HG02642 (cell line): ENCODE data around the gene MYO5A.
"Not testable (repeated sequence)": the region's sequence is repeated elsewhere in the genome, so short reads cannot be mapped to it uniquely, and the experiment has no call there.

Source experiments
- ATAC-seq: cut with Tn5 transposase; IDR thresholded peaks from one replicate; pipeline ENCODE4 v1.9.1; 2021; ENCODE audit warnings: mild to moderate bottlenecking; ENCODE audit not compliant: unreplicated experiment, poor library complexity

The MYO5A gene

DNA sequence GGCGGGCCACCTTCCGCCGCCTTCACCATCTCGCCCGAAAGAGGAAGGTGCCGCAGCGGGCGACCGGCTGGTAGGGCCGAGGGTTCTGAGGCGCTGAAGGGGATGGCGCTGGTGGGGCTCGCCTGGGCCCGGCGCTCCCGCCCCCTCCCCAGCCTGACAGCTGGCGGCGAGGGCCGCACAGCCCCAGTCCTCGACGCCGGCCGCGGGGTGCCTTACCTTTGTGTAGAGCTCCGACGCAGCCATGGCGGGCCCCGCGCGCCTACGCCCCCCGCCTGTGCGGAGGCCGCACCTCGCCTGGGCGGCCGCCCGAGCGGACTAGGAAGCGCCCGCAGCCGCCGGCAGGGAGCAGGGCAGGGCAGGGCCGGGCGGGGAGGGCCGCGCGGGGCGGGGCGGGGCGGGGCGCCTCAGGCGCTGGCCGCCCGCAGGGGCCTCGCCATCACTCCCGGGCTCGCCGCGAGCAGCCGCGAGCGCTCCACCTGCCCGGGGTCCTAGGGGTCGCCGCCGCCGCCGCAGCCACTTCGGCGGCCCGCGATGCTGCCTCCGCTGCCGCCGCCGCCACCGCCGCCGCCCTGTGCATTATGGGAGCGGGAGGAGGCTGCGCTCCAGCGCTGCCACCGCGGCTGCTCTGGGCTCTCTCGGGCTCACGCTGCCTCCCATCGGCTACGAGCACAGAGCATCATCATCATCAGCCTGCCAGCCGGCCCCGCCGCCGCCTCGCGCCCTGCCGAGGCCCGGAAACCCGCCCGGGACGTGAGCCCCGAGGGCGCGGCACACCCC lies at the start of gene MYO5A:
TSS of gene MYO5A (minus strand) at position 317 of the 777 bp plus-strand sequence. CDS start at position 243, 74 bp downstream.
- ATAC-seq, result peak; percentile 84

DNA sequence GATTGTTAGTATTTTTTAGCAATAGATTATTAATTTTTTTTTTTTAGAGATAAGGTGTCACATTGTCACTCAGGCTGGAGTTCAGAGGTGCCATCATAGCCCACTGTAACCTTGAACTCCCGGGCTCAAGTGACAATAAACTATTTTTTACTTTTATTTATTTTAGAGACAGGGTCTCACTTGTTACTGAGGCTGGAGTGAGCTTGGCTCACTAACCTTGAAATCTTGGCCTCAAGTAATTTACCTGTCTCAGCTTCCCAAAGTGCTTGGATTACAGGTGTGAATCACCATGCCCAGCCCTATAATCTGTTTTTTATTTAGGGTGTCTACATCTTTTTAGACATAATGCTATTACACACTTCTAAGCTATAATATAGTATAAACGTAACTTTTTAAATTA lies 48.0 kb upstream of the MYO5A start:
- no peak for ATAC-seq

DNA sequence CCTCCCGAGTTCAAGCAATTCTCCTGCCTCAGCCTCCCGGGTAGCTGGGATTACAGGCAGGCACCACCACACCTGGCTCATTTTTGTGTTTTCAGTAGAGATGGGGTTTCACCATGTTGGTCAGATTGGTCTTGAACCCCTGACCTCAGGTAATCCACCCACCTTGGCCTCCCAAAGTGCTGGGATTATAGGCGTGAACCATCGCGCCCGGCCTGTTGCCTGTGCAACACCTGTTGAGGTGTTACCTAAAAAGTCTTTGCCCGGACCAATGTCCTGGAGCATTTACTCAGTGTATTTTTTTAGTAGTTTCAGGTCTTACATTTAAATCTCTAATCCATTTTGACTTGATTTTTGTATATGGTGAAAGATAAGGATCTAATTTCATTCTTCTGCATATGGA lies 46.9 kb upstream of the MYO5A start:
- not testable (repeated sequence) for ATAC-seq

DNA sequence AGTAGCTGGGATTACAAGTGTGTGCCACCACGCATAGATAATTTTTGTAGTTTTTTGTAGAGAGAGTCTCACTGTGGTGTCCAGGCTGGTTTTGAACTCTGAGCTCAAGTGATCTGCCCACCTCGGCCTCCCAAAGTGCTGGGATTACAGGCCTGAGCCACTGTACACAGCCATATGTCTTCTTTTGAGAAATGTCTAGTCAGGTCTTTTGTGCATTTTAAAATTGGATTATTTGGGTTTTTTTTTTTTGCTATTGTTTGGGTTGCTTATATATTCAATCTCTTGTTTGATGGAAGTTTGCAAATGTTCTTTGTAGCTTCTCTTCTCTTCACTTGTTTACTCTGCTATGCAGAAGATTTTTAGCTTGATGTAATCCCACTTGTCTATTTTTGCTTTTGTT lies 46.4 kb upstream of the MYO5A start:
- ATAC-seq, result no peak

DNA sequence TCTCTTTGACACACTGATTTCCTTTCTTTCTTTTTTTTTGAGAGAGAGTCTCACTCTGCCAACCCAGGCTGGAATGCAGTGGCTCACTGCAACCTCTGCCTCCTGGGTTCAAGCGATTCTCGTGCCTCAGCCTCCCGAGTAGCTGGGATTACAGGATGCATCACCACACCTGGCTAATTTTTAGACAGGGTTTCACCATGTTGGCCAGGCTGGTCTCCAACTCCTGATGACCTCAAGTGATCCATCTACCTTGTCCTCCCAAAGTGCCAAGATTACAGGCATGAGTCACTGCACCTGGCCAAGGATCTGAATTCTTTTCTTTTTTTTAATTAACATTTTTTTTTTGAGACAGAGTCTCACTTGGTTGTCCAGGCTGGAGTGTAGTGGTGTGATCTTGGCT lies 45.9 kb upstream of the MYO5A start:
- not testable (repeated sequence) for ATAC-seq

DNA sequence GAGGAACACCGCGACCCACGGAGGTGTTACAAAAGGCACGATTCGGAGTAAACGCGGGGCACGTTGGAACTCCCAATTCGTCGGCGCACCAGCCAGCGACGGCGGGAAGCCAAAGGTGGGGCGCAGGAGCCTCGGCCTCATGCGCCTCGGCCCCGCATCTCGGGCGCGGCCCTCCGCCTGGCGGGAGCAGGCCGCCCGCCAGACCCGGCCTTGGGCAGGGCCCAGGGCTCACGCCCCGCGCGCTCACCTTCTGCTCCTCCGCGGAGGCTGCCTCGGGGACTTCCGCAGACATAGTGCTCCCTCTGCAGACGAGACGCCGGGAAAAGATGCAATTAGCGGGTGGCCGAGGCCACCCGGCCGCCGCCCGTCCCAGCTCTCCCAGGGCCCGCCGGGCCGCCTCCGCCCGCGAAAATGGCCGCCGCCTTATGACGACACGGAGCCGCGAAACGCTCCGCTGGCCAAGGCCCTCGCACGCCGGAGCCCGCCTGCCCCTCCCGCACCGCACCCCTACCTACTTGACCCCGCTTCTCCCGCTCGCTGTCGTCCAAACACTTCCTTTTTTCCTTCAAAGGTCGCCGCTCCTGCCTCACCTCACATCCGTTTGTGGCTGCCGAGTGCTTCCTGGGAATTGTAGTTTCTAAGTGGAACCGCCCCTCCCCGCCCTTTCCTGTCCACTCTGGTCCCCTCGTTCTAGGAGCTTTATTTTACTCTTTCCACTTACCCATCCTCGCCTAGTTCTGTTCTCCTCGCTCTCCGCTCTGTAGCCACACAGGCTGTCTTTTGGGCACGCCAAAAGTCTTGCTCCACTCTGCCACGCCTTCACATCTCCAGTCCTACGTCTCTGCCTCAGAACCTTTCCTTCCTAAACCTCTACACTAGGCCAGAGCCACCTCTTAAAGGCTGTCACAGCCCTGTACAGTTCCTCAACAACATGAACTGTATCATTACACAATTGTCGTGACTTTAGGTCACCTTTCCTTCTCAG lies 40.2 kb upstream of the MYO5A start, which contains the start of gene ARPP19:
TSS of gene ARPP19 (minus strand) at position 430 of the 985 bp plus-strand sequence. CDS start at position 292, 138 bp downstream.
- ATAC-seq, result peak; percentile 75

DNA sequence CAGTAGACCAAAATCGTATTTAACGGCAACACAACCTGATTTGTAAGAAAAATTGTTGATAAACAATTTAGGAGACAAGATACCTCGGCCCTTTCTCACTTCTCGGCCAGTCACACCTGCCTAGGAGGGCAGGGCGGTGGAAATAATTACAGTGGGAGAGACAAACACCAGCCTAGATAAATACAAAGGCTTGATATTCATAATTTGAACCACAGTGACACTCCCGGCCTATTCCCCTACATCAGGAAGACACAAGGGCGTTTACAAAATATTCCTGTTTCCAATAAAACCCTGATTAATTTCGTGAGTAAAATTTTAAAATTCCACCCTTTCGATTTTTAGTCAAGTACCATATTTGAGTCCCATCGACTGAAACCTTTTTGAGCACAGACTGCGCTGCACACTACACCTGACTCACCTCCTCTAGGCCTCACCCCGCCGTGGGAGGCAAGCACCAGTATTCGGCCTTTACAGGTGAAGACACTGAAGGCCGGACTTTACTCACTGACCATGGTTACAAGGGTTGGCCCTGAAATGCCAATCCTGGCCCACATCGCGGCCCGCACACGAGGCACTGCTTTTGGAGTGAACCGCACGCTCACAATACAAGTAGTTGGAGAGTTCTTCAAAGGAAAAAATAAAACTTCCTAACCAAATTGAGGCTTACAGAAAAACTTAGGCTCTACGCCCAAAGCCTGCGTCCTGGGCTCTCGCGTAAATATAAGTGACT lies 39.4 kb upstream of the MYO5A start:
- no peak for ATAC-seq

DNA sequence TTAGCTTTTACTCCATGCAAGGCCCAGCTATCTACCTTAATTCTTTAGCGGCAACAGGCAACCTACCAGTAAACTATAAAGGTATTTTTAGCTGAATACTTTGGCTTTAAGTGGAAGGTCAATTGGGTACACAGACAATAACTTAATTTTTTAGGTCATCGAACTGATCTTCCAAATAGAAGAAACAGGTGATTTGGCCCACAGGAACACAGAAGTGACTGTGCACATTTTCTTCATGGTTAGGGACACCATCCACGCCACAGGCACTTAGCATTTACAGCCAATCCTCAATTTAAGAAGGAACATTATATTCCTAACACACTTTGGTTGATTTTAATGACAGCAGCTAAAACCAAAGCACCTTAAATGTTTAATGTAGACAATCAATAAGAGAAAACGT lies 38.2 kb upstream of the MYO5A start:
- no peak for ATAC-seq

DNA sequence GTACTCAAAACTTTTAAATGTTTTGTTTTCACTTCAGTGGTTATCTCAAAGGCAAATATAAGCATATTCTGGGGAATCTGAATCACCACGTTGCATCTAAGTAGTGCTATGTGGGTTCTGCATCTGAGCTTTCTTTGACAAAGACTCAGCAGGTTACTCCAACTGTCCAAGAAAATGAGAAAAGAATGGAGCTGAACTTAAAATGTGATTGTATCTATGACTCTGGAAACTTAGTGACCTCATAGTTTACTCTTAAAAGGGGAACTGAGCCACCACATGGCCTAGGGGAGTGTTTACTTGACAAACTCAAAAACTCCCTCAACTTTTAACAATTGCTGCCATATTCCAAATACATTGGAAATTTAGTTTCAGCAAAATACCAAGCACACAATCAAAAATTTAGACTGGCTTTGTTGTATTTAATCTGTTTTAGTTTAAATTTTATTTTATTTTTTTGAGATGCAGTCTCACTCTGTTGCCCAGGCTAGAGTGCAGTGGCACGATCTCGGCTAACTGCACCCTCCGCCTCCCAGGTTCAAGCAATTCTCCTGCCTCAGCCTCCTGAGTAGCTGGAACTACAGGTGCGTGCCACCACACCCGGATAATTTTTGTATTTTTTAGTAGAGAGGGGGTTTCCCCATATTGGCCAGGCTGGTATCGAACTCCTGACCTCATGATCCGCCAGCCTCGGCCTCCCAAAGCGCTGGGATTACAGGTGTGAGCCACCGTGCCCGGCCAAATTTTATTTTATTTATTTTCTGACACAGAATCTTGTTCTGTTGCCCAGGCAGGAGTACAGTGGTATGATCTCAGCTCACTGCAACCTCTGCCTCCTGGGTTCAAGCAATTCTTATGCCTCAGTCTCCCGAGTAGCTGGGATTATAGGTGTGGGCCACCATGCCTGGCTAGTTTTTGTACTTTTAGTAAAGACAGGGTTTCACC lies 37.0 kb upstream of the MYO5A start:
- ATAC-seq, result peak; percentile 35

DNA sequence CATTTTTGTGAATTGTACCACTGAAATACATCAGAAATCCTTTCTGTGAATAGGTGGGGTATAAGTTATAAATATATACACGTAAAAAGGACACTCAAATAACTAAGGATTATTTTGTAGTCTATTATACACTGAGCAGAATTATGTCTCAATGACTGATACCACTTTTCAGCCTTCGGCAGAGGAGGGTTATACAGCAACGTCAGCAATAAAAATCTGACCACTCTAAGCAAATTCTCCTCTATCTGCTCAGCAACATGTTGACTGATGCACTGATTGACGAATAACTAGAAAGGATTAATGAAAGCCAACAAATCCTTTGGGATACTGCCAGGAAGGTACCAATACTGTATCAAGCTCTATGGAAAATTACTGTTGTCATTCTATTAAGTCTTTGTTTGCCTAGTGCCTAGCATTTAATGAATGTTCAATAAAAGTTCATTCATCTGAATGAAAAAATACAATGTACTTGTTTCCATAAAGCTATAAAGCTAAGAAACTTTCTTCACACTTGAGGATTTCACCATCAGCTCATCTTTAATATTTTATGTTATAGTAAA lies 34.9 kb upstream of the MYO5A start:
- ATAC-seq, result no peak

DNA sequence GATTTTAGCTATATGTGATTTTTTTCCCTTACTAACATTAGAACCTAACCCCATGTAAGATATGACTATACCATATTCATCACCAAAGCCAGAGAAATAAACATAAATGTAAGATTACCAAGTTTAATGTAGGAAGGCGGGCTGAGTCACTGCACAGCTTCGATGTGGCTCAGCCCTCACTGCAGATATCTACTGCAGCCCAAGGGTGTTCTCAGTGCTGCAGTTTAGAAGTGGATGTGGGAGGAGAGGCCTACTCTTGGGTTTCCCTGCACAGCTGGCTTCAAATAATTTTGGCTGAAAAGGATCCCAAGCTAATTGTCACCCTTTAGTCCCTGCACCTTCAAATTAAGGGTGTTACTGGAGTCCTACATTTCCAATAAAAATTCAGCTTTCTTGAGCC lies 30.9 kb upstream of the MYO5A start:
- no peak for ATAC-seq

DNA sequence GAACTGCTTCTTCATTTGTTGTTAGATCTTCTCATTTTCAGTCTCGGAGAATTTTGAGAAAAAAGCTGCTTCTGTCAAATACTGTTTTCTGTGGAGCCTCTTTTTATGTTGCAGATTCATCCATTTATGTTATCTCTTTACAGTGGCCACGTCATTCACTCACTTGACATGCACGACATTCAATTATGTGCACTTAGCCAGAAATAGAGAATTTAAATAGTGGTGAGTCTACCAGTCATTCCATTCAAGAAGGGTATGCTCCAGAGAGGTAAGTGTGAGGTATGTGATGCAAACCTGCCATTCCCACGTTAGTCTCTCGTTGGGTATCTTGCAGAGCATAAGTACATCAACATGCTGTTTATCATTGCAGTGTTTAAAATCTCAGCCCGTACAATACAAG lies 30.3 kb upstream of the MYO5A start:
- no peak for ATAC-seq

DNA sequence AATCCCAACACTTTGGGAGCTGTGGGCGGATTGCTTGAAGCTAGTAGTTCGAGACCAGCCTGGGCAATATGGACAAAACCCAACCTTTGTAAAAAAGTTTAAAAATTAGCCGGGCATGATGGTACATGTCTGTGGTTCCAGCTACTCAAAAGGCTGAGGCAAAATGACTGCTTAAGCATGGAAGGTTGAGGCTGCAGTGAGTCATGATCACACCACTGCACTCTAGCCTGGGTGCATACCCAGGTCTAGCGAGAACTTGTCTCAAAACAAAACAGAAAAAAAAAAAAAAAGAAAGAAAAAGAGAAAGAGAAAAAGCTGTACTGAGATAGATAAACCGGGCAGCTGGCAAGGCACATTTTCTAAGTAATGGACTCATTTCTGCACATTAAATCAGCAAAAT lies 29.5 kb upstream of the MYO5A start:
- peak; percentile 88 for ATAC-seq

DNA sequence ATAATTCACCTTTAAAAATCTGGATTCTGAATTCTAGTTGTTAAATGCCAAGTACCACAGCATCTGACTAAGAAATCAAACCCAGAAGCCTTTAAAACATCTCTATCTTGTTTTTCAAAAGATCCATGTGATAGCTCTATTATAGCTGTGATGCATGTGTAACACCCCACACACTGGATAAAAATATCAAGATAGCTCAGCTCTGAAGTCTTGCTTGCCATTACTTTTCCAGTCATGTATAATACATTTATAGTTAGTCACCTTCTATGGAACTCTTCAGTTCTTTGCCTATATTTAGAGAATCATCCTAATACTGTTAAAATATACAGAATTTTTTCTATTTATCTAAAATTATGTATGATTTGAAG lies 28.6 kb upstream of the MYO5A start:
- ATAC-seq, result no peak

DNA sequence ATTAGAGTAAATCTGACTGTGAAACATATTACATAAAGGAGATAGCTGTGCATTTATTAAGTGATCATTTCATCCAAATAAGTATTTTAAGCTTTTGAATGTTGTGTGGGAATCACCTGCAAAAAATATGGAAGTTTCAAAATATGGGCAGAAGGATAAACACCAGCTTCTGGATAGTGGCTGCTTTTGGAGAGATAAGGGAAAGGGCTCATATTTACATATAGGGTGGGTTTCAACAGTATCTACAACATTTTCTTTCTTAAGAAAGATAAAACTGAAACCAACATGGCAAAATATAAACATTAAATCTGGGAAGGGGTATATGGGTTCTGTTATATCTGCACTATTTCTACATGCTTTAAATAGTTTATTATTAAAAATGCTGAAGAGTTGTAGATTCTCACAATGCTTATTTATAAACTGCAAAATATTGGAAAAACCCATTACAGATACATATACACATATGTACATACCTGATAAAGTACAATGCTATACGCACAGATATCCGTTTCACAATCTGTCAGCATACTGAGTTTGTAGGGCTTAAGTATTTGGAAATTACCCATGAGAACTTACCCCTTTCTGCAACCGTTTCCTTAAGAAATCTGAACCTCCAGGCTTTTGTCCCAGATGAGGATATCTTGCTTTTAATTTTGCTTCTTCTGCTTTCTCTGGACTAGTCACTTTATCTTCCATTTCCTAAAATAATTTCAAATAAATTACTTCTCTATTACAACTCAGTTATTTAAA lies 28.0 kb upstream of the MYO5A start:
- ATAC-seq, result no peak

DNA sequence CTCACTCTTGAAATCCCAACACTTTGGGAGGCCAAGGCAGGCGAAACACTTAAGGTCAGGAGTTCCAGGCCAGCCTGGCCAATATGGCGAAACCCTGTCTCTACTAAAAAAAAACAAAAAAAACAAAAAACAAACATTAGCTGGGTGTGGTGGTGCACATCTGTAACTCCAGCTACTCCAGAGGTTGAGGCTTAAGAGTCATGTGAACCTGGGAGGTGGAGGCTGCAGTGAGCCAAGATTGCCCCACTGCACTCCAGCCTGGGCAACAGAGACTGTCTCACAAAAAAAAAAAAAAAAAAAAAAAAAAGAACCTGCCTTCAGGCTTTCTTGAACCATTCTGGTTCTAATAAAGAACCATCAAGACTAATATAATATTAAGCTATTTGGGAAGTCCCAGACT lies 23.6 kb upstream of the MYO5A start:
- no peak for ATAC-seq

DNA sequence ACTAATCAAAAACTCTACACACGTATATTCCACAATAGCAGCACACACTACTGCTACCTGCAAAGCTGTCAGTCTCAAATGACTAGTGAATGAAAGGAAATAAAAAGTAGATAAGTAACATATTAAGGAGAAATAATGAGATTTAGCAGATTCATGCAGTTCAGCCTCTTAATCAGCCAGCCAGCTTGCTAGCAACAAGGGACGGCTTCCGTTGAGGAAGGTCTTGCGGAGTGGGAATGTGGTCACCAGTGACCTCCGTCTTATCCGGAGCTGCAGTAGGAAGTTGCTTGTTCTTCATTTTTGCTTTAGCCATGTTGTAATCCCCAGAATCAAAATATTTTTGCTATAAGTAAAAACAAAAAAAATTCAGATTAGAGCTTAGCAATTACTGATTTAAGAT lies 23.1 kb upstream of the MYO5A start:
- ATAC-seq, result no peak

DNA sequence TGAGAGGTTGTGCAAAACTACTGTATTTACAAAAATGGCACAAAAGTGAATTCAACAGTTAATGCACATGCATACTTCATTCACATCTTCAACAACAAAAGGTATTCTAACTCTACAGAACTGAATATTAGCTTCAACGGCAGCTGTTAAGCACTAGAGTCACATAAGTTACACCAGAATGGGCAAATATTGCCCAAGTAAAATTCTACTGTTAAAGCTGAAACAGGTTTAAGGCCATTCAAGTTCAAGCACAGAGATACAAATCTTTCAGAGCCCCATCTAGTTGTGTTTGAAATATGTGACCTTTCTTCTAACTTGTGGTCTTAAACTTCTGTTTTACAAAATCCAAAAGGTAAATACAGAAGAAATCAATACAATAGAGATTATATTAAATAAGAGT lies 22.5 kb upstream of the MYO5A start:
- ATAC-seq, result not testable (repeated sequence)
